ENCODE results near the gene KIF26B. TPM values are rescaled to one million over a fixed set of nuclear protein-coding genes. Genes with fewer than 3 reads are reported as not detected.

KIF26B gene
- polyA plus RNA-seq, 1 of the 3 experiments (the other 2 are of a cell fraction), result 2.6 TPM

GRCh38 chr1:245444147-245444828 lies 289.5 kb downstream of the KIF26B start:
- Histone ChIP-seq H3K27ac (ENCODE audit: low read depth in 2 of 2, low read length in 1 of 2) (peak overlapping the region in 1 of 2 experiments; percentile 36; a peak in 2 of 4 replicates), H3K4me3 (ENCODE audit: low read depth in 2 of 2, low read length in 1 of 2) (no peak overlapping the region), H3K9me3 (no peaks in the 10 kb centered on the region), H3K9me2 (no peaks in the 10 kb centered on the region), H2AFZ (ENCODE audit: low read depth) (no peak overlapping the region), H3K4me1 (ENCODE audit: control insufficient read depth in 1 of 2, insufficient read depth in 2 of 2, low read depth in 1 of 2, low read length in 1 of 2) (peaks cover 0 to 40% of the 10 kb centered on the region in 2 experiments; a peak in 2 of 4 replicates), H3K27me3 (ENCODE audit: insufficient read depth) (no peaks in the 10 kb centered on the region), H4K20me1 (ENCODE audit: insufficient read depth) (0 out of 2 replicates have a peak, but pooled peaks cover 3% of the 10 kb centered on the region), H3K36me3 (replicated peaks in 1 of 2; ENCODE audit: control insufficient read depth in 1 of 2, insufficient read depth in 2 of 2, low read length in 1 of 2) (peaks cover 0 to 14% of the 10 kb centered on the region in 2 experiments), H3K4me2 (no peak overlapping the region), H3K9ac (no peak overlapping the region), H3K79me2 (ENCODE audit: insufficient read depth) (no peaks in the 10 kb centered on the region), H3F3A (replicated peaks; ENCODE audit: insufficient read depth) (no peaks in the 10 kb centered on the region)
- ChIA-PET CTCF (no interaction called here), POLR2A (no interaction called here)
- TF ChIP-seq TAF1 (IDR thresholded peaks at IDR 0.05; ENCODE audit: borderline replicate concordance, low read depth, low read length) (no peak), GABPA (IDR thresholded peaks at IDR 0.05; ENCODE audit: low read depth) (no peak), YY1 (IDR thresholded peaks at IDR 0.05; ENCODE audit: low read depth) (no peak), RCOR1 (IDR thresholded peaks at IDR 0.05; ENCODE audit: low read length) (no peak), CTCF (IDR thresholded peaks at IDR 0.05) (no peak), ZBTB33 (IDR thresholded peaks at IDR 0.05; ENCODE audit: borderline replicate concordance, low read depth) (no peak), FOXM1 (IDR thresholded peaks at IDR 0.05; ENCODE audit: low read depth) (no peak), GATA2 (CRISPR knock-in tag; IDR thresholded peaks at IDR 0.05) (no peak), SMC3 (IDR thresholded peaks at IDR 0.05; ENCODE audit: low read depth, low read length) (no peak), USF1 (IDR thresholded peaks at IDR 0.05; ENCODE audit: borderline replicate concordance, low read depth) (no peak), FOXJ3 (CRISPR knock-in tag; IDR thresholded peaks at IDR 0.05) (no peak), EZH2phosphoT487 (IDR thresholded peaks at IDR 0.05; ENCODE audit: borderline replicate concordance, low read depth) (no peak), EP300 (IDR thresholded peaks at IDR 0.05; ENCODE audit: borderline replicate concordance in 1 of 2, low read depth in 1 of 2, low read length in 1 of 2) (no peak)
- no peak for DNase-seq
- WGBS (ENCODE audit: low lambda C conversion rate), result 81% methylated on average over 14 of the region's 14 CpGs

Data from SK-N-SH (cell line).